MM.1S (cell line): Measurements from ENCODE around the gene CACNA1C.

Source experiments
- EZH2 ChIP-seq: fragments of 300-600 bp; sonication (generic); optimal IDR thresholded peaks from 2 replicates; pipeline ENCODE3; 2017; ENCODE audit warnings: low read depth, mild to moderate bottlenecking, antibody characterized with exemption, low read length, mixed read lengths
- TF ChIP-seq, protein P1 (sequence below): fragments of 300-600 bp; sonication (generic); IDR thresholded peaks from 2 replicates; pipeline ENCODE4 v1.5.1; 2016; ENCODE audit warnings: antibody characterized with exemption, low read length, mixed read lengths

DNA sequence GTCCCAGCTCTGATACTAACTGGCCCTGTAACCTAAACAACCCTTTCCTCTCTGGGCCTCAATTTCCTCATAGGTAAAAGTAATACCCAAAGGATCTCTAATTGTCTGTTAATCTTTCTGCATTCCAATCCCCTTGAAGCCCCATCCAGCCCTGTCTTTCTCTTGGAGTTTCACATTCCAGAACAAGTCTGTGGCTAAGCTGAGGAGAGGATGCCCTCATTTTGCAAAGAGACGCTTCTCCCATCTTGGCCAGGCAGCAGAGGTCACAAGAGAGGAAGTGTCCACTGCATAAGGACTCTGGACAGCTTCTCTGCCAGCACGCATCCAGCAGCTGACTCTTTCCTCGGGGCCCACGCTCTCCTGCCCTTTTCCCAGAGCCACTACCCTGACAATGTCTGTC lies 478.6 kb downstream of the CACNA1C start:
- TF ChIP-seq, protein P1, sequence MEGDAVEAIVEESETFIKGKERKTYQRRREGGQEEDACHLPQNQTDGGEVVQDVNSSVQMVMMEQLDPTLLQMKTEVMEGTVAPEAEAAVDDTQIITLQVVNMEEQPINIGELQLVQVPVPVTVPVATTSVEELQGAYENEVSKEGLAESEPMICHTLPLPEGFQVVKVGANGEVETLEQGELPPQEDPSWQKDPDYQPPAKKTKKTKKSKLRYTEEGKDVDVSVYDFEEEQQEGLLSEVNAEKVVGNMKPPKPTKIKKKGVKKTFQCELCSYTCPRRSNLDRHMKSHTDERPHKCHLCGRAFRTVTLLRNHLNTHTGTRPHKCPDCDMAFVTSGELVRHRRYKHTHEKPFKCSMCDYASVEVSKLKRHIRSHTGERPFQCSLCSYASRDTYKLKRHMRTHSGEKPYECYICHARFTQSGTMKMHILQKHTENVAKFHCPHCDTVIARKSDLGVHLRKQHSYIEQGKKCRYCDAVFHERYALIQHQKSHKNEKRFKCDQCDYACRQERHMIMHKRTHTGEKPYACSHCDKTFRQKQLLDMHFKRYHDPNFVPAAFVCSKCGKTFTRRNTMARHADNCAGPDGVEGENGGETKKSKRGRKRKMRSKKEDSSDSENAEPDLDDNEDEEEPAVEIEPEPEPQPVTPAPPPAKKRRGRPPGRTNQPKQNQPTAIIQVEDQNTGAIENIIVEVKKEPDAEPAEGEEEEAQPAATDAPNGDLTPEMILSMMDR = no peak
- no peak for TF ChIP-seq EZH2
